H9 (cell line): ENCODE measurements around the gene ZNF557. TPM values are rescaled to one million over a fixed set of nuclear protein-coding genes. Genes with fewer than 3 reads are reported as not detected.

ENCODE experiments used
- DNase-seq: peaks from one replicate; pipeline ENCODE4 v3.0.0-alpha.2; 2017
- H2AFZ ChIP-seq: one replicate; pipeline ENCODE4 v1.6.1; 2013; ENCODE audit warnings: mild to moderate bottlenecking, low read length, control low read depth, moderate library complexity
- H2AK5ac ChIP-seq: 2 replicates; pipeline ENCODE4 v1.6.1; 2013; ENCODE audit warnings: low read length, control low read depth, mixed read lengths; ENCODE audit not compliant: insufficient read length
- H2BK120ac ChIP-seq: one replicate; pipeline ENCODE4 v1.6.1; 2013; ENCODE audit warnings: low read depth, mild to moderate bottlenecking, low read length, control low read depth, inconsistent platforms; ENCODE audit not compliant: poor library complexity, severe bottlenecking
- H2BK12ac ChIP-seq: 2 replicates; pipeline ENCODE4 v1.6.1; 2013; ENCODE audit warnings: low read length, control low read depth, mixed read lengths, low read depth; ENCODE audit not compliant: insufficient read length
- H2BK15ac ChIP-seq: 2 replicates; pipeline ENCODE4 v1.6.1; 2013; ENCODE audit warnings: low read depth, low read length, control low read depth
- H2BK20ac ChIP-seq: one replicate; pipeline ENCODE4 v1.6.1; 2013; ENCODE audit warnings: low read depth, mild to moderate bottlenecking, low read length, control low read depth, inconsistent platforms; ENCODE audit not compliant: poor library complexity, severe bottlenecking
- H2BK5ac ChIP-seq: 2 replicates; pipeline ENCODE4 v1.6.1; 2013; ENCODE audit warnings: low read length, control low read depth, mixed read lengths; ENCODE audit not compliant: insufficient read length
- H3K14ac ChIP-seq: 2 replicates; pipeline ENCODE4 v1.6.1; 2013; ENCODE audit warnings: low read length, control low read depth; ENCODE audit not compliant: insufficient read depth
- H3K18ac ChIP-seq: 2 replicates; pipeline ENCODE4 v1.6.1; 2013; ENCODE audit warnings: low read depth, mild to moderate bottlenecking, mixed read lengths, low read length, control low read depth; ENCODE audit not compliant: insufficient read length
- H3K23ac ChIP-seq: 2 replicates; pipeline ENCODE4 v1.6.1; 2013; ENCODE audit warnings: low read length, control low read depth, mixed read lengths, low read depth; ENCODE audit not compliant: insufficient read length
- H3K23me2 ChIP-seq: 2 replicates; pipeline ENCODE4 v1.6.1; 2013; ENCODE audit warnings: low read depth, mild to moderate bottlenecking, mixed read lengths, low read length, control low read depth; ENCODE audit not compliant: insufficient read length, poor library complexity, severe bottlenecking
- H3K27ac ChIP-seq: 2 replicates; pipeline ENCODE4 v1.5.1; 2013; ENCODE audit warnings: low read length, control low read depth, mixed read lengths, low read depth; ENCODE audit not compliant: insufficient read length
- H3K27me3 ChIP-seq: 2 replicates; pipeline ENCODE4 v1.6.1; 2013; ENCODE audit warnings: low read length, control low read depth, inconsistent platforms; ENCODE audit not compliant: insufficient read depth
- H3K4ac ChIP-seq: 2 replicates; pipeline ENCODE4 v1.6.1; 2013; ENCODE audit warnings: low read depth, mild to moderate bottlenecking, control low read depth, inconsistent platforms, low read length, moderate library complexity
- H3K4me1 ChIP-seq: 2 replicates; pipeline ENCODE4 v1.6.1; 2013; ENCODE audit warnings: low read length, control low read depth, inconsistent platforms; ENCODE audit not compliant: insufficient read depth
- H3K4me2 ChIP-seq: 2 replicates; pipeline ENCODE4 v1.6.1; 2013; ENCODE audit warnings: low read length, control low read depth, mixed read lengths; ENCODE audit not compliant: insufficient read length, insufficient read depth
- H3K56ac ChIP-seq: 2 replicates; pipeline ENCODE4 v1.6.1; 2013; ENCODE audit warnings: low read depth, mild to moderate bottlenecking, mixed read lengths, low read length, control low read depth; ENCODE audit not compliant: insufficient read length
- H3K79me1 ChIP-seq: 2 replicates; pipeline ENCODE4 v1.6.1; 2013; ENCODE audit warnings: low read depth, mild to moderate bottlenecking, moderate library complexity, low read length, control low read depth, inconsistent platforms; ENCODE audit not compliant: insufficient read depth, poor library complexity, severe bottlenecking
- H3K79me2 ChIP-seq: 2 replicates; pipeline ENCODE4 v1.6.1; 2013; ENCODE audit warnings: low read length, control low read depth, inconsistent platforms; ENCODE audit not compliant: insufficient read depth
- H3K9ac ChIP-seq: 2 replicates; pipeline ENCODE4 v1.6.1; 2013; ENCODE audit warnings: low read length, control low read depth, mixed read lengths; ENCODE audit not compliant: insufficient read length; ENCODE audit errors: extremely low read depth
- H3K9me3 ChIP-seq: one replicate; pipeline ENCODE4 v1.6.1; 2013; ENCODE audit warnings: low read depth, low read length, inconsistent platforms; ENCODE audit not compliant: control insufficient read depth
- H3T11ph ChIP-seq: one replicate; pipeline ENCODE4 v1.6.1; 2013; ENCODE audit warnings: mild to moderate bottlenecking, low read length, control low read depth, inconsistent platforms
- H4K20me1 ChIP-seq: one replicate; pipeline ENCODE4 v1.6.1; 2013; ENCODE audit not compliant: control insufficient read depth, insufficient read length, insufficient read depth
- H4K5ac ChIP-seq: 2 replicates; pipeline ENCODE4 v1.6.1; 2013; ENCODE audit warnings: low read depth, mild to moderate bottlenecking, mixed read lengths, low read length, control low read depth; ENCODE audit not compliant: insufficient read length
- H4K8ac ChIP-seq: replicated peaks from 2 replicates; pipeline ENCODE4 v1.6.1; 2013; ENCODE audit warnings: low read length, control low read depth, mixed read lengths, low read depth; ENCODE audit not compliant: insufficient read length
- H4K91ac ChIP-seq: 2 replicates; pipeline ENCODE4 v1.6.1; 2013; ENCODE audit warnings: low read depth, mild to moderate bottlenecking, moderate library complexity, mixed read lengths, low read length, control low read depth; ENCODE audit not compliant: insufficient read length
- H3K27ac Mint-ChIP-seq, 3 experiments: 2 replicates in 2 of 3; 3 replicates in 1 of 3; pipeline ENCODE4 v1.8.0; 2020 to 2021; ENCODE audit warnings: mixed read lengths in 3 of 3, mild to moderate bottlenecking in 1 of 3, moderate library complexity in 1 of 3
- H3K27me3 Mint-ChIP-seq: 2 replicates; pipeline ENCODE4 v1.8.0; 2021; ENCODE audit warnings: low read depth, mild to moderate bottlenecking, moderate library complexity, mixed read lengths
- H3K36me3 Mint-ChIP-seq, 3 experiments: 2 replicates in 2 of 3; 3 replicates in 1 of 3; pipeline ENCODE4 v1.8.0; 2020 to 2021; ENCODE audit warnings: low read depth in 3 of 3, mixed read lengths in 3 of 3; ENCODE audit not compliant: insufficient read depth in 1 of 3
- H3K4me1 Mint-ChIP-seq, 2 experiments: 2 replicates each; pipeline ENCODE4 v1.8.0; 2020; ENCODE audit warnings: mixed read lengths in 2 of 2
- H3K4me3 Mint-ChIP-seq, 2 experiments: 2 replicates in 1 of 2; 3 replicates in 1 of 2; pipeline ENCODE4 v1.8.0; 2020 to 2021; ENCODE audit warnings: mild to moderate bottlenecking in 2 of 2, mixed read lengths in 2 of 2, moderate library complexity in 1 of 2
- H3K9me3 Mint-ChIP-seq, 2 experiments: 2 replicates in 1 of 2; 3 replicates in 1 of 2; pipeline ENCODE4 v1.8.0; 2020; ENCODE audit warnings: mild to moderate bottlenecking in 2 of 2, mixed read lengths in 2 of 2, moderate library complexity in 1 of 2
- WGBS: extraction: QIAGEN DNeasy Blood & Tissue Kit; methylation state at CpG from one replicate; pipeline ENCODE4 v1.1.7; 2013; ENCODE audit warnings: missing lambda C conversion rate, low lambda C conversion rate, mixed read lengths; ENCODE audit not compliant: insufficient read length; ENCODE audit errors: extremely low coverage; 5-methylcytosine and 5-hydroxymethylcytosine counted together
- total RNA-seq: library from RNA; stranded (reverse); gene quantifications from 2 replicates; pipeline ENCODE4 v1.2.1, GENCODE V29; 2021
- TF ChIP-seq, protein P1 (sequence below): fragments of 200-600 bp; sonication (generic); conservative IDR thresholded peaks from 3 replicates; pipeline ENCODE4 v1.8.0; 2021; ENCODE audit warnings: antibody characterized with exemption, mild to moderate bottlenecking

The ZNF557 gene
- total RNA-seq, 1 experiment from 2014 or later = 12.2 TPM

DNA sequence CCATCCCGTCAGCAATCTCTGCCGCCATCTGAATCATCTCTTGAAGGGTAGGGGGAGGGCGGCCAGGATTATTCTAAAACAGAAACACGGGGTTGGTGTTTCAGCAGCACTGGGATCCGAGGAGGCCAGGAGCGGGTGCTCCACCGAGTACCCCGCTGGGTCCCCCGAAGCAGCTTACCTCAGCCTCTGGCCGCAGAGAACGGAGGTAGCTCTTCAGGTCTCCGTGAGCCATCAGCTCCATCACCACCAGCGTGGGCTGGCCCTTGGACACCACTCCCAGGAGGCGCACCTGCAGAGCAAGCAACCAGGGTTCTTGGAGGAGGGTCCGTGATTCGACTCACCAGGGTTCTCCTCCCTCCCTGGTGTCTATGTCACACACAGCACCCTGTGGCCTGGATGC lies 53.2 kb downstream of the ZNF557 start:
- Histone ChIP-seq H3K23me2 (no peaks in the 10 kb centered on the region), H3K23ac (no peak overlapping the region), H2BK5ac (no peak overlapping the region), H2BK120ac (no peak overlapping the region), H4K5ac (no peak overlapping the region), H3K79me1 (no peaks in the 10 kb centered on the region), H3K79me2 (no peaks in the 10 kb centered on the region), H3T11ph (no peak overlapping the region), H2AFZ (no peak overlapping the region), H3K4me2 (no peak overlapping the region), H4K8ac (no peak overlapping the region), H3K4me1 (no peaks in the 10 kb centered on the region), H2BK12ac (no peak overlapping the region), H2BK15ac (no peak overlapping the region), H4K20me1 (peaks cover 2% of the 10 kb centered on the region), H2BK20ac (no peak overlapping the region), H3K27me3 (no peaks in the 10 kb centered on the region), H3K9ac (no peak overlapping the region), H4K91ac (no peak overlapping the region), H3K14ac (no peak overlapping the region; the same call in 1 of the 2 replicates), H3K18ac (no peak overlapping the region), H3K56ac (peak overlapping the region; percentile 84), H3K4ac (no peak overlapping the region), H3K27ac (no peak overlapping the region), H3K9me3 (peaks cover 17% of the 10 kb centered on the region), H2AK5ac (no peak overlapping the region)
- WGBS = no CpG with 5 or more reads among the region's 16 CpGs
- Mint-ChIP-seq H3K9me3 (peaks cover 24 to 26% of the 10 kb centered on the region in 2 experiments), H3K4me1 (no peaks in the 10 kb centered on the region), H3K4me3 (no peak overlapping the region), H3K36me3 (peaks cover 59 to 75% (median 67%) of the 10 kb centered on the region in 3 experiments), H3K27ac (peak overlapping the region in 1 of 3 experiments; percentile 73; a peak in 1 of 7 replicates), H3K27me3 (no peaks in the 10 kb centered on the region)
- DNase-seq = no peak
- TF ChIP-seq, protein P1, sequence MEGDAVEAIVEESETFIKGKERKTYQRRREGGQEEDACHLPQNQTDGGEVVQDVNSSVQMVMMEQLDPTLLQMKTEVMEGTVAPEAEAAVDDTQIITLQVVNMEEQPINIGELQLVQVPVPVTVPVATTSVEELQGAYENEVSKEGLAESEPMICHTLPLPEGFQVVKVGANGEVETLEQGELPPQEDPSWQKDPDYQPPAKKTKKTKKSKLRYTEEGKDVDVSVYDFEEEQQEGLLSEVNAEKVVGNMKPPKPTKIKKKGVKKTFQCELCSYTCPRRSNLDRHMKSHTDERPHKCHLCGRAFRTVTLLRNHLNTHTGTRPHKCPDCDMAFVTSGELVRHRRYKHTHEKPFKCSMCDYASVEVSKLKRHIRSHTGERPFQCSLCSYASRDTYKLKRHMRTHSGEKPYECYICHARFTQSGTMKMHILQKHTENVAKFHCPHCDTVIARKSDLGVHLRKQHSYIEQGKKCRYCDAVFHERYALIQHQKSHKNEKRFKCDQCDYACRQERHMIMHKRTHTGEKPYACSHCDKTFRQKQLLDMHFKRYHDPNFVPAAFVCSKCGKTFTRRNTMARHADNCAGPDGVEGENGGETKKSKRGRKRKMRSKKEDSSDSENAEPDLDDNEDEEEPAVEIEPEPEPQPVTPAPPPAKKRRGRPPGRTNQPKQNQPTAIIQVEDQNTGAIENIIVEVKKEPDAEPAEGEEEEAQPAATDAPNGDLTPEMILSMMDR = no peak
